HG03103 (cell line): Measurements from ENCODE around the gene REV3L.
"Not testable (repeated sequence)": the region's sequence is repeated elsewhere in the genome, so short reads cannot be mapped to it uniquely, and the experiment has no call there.

Source experiments
- ATAC-seq: cut with Tn5 transposase; IDR thresholded peaks from one replicate; pipeline ENCODE4 v1.9.1; 2021; ENCODE audit warnings: low read depth; ENCODE audit not compliant: unreplicated experiment

REV3L gene

GRCh38 chr6:111269401-111269970 is 213.5 kb downstream of the REV3L start:
- ATAC-seq = no peak

- no peak for ATAC-seq
Measured at GRCh38 chr6:111267764-111268333, 215.2 kb downstream of the REV3L start.

GRCh38 chr6:111266276-111266675 is 216.7 kb downstream of the REV3L start:
- ATAC-seq = no peak

- ATAC-seq = no peak
Measured at GRCh38 chr6:111265842-111266241, 217.2 kb downstream of the REV3L start.

- ATAC-seq = no peak
Measured at GRCh38 chr6:111263837-111264236, 219.2 kb downstream of the REV3L start.

- ATAC-seq = no peak
Measured at GRCh38 chr6:111260570-111261298, 222.3 kb downstream of the REV3L start.

- ATAC-seq = peak; percentile 98
Measured at GRCh38 chr6:111259089-111259831, 223.8 kb downstream of the REV3L start.

- ATAC-seq = no peak
Measured at GRCh38 chr6:111258615-111259088, 224.4 kb downstream of the REV3L start.

- ATAC-seq = no peak
Measured at GRCh38 chr6:111258010-111258409, 225.0 kb downstream of the REV3L start.

- no peak for ATAC-seq
Measured at GRCh38 chr6:111256646-111257045, 226.4 kb downstream of the REV3L start.

- ATAC-seq = not testable (repeated sequence)
Measured at GRCh38 chr6:111255838-111256237, 227.2 kb downstream of the REV3L start.

GRCh38 chr6:111254779-111255166 is 228.2 kb downstream of the REV3L start:
- ATAC-seq = no peak

GRCh38 chr6:111254004-111254778 is 228.8 kb downstream of the REV3L start:
- ATAC-seq = no peak

- ATAC-seq = no peak
Measured at GRCh38 chr6:111252726-111253125, 230.3 kb downstream of the REV3L start.

- no peak for ATAC-seq
Measured at GRCh38 chr6:111250791-111251354, 232.1 kb downstream of the REV3L start.
